Memory B cell (primary cell): ENCODE data around the gene EFS.
A peak's percentile ranks its signal among the peaks of the same experiment; 100 is the strongest.
"Not testable (repeated sequence)": the region's sequence is repeated elsewhere in the genome, so short reads cannot be mapped to it uniquely, and the experiment has no call there.

ENCODE experiments used
- ATAC-seq: fragments of 150-1000 bp; cut with Tn5 transposase; 2 replicates; pipeline ENCODE4 v1.10.0; 2021; ENCODE audit warnings: low read depth, mild to moderate bottlenecking, moderate library complexity
- DNase-seq, 2 donors: peaks; one replicate each; pipeline ENCODE4 v3.0.0; 2022; ENCODE audit warnings: low spot score in 2 of 2
- H3K27ac Mint-ChIP-seq: one replicate; pipeline ENCODE4 v1.8.0; 2022; ENCODE audit warnings: mild to moderate bottlenecking, moderate library complexity, mixed read lengths
- H3K27me3 Mint-ChIP-seq: one replicate; pipeline ENCODE4 v1.8.0; 2022; ENCODE audit warnings: mixed read lengths
- H3K36me3 Mint-ChIP-seq: one replicate; pipeline ENCODE4 v1.8.0; 2022; ENCODE audit warnings: mild to moderate bottlenecking, mixed read lengths
- H3K4me1 Mint-ChIP-seq: one replicate; pipeline ENCODE4 v1.8.0; 2022; ENCODE audit warnings: mixed read lengths
- H3K4me3 Mint-ChIP-seq: one replicate; pipeline ENCODE4 v1.8.0; 2022; ENCODE audit warnings: mild to moderate bottlenecking, moderate library complexity, mixed read lengths
- H3K9me3 Mint-ChIP-seq: one replicate; pipeline ENCODE4 v1.8.0; 2022; ENCODE audit warnings: mixed read lengths

The EFS gene

DNA sequence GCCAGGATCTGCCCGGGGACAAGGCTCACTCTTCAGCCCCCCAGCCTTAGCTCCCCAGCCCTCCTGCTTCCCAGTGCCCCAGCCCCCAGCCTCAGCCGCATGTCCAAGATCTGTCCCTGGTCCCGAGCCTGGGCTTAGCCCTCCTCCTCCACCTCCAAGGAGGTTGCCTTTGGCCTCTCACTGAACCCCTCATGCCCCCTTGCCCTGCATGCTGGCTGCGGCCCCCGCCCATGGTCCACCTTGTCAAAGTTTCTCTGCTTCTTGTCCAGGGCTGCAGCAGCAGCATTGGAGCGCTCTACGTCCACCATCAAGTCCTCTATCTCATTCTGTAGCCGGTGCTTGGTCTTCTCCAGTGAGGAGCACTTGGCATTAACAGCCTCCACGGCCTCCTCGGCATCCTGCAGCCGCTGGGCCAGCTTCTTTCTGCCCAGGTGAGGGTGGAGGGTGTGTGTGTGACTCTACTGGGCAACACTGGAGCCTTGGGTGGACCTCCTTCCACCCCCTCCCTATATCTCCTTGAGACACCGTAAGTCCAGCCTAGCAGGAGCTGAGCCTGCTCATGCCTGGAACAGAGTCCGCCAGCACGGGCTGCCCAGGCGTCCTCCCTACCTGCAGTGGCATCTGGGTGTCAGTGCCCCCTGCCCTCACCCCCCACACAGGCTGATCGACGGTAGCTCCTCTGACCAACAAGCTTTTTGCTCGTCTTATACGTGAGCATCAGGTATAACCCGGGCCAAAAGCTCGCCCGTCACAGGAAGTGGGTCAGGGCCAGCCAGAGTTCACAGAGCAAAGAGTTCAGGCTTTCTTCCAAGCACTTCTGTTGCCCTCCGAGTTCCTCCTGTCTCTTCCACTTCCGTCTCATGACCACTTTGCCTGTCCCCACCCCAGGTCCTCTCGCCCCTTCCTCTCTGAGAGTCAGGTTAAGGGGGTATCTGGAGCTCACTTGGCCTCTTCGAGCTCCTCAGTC lies 23.2 kb upstream of the EFS start:
- Mint-ChIP-seq H3K36me3 (no peaks in the 10 kb centered on the region), H3K4me3 (no peak overlapping the region), H3K27me3 (peaks cover 21% of the 10 kb centered on the region), H3K27ac (no peak overlapping the region), H3K9me3 (no peaks in the 10 kb centered on the region), H3K4me1 (no peaks in the 10 kb centered on the region)
- DNase-seq: no peak
- ATAC-seq: no peak

DNA sequence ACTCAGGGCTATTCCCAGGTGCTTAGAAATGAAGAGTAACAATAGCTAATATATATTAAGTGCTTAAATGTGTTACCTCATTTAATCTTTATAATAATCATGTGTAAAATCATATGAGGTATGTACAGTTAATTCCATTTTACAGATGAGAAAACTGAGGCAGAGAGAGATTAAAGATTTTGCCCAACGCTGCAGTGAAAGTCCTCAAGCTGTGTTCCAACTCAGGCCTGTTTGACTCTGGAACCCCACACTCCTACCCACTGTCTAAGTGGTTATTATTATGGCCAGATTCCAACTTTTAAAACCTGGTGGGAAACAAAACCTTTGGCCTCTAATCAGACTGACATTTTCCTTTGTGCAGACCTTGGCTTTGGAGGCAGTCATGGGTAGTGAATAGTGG lies 22.0 kb upstream of the EFS start:
- no peak for DNase-seq
- Mint-ChIP-seq H3K27ac (no peak overlapping the region), H3K4me1 (no peaks in the 10 kb centered on the region), H3K27me3 (peaks cover 18% of the 10 kb centered on the region), H3K9me3 (no peaks in the 10 kb centered on the region), H3K36me3 (no peaks in the 10 kb centered on the region), H3K4me3 (no peak overlapping the region)
- no peak for ATAC-seq

GRCh38 chr14:23386266-23386657 lies 21.3 kb upstream of the EFS start:
- H3K27me3 Mint-ChIP-seq: peaks cover 23% of the 10 kb centered on the region
- H3K4me1 Mint-ChIP-seq: not testable (repeated sequence)

DNA sequence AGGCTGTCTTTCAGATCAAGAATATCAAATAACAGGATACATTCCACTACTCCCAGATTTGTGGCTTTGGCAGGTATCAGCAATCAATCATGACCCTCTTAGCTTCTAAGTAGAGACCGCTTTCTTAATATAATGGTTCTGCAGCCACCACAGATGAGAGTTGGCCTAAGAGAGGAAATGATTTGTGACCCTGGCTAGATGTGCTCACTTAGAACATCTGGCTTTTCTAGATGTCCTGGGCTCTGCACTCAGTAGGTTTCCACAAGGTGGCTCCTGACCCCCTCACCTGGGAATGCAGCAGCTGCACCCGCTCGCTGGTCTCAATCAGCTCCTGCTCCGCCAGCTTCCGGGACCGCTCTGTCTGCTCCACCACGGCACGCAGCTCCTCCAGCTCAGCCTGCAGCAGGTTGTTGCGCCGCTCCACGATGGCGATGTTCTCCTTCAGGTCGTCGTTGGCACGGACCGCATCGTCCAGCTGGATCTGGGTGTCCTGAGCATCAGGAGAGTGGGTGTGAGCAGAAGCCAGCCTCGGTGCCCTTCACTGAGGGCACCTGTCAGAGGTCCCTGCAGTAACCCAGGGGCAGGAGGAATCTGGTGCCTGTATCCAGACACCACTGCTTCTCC lies 20.8 kb upstream of the EFS start:
- H3K4me1 Mint-ChIP-seq: no peaks in the 10 kb centered on the region
- no peak for ATAC-seq
- H3K36me3 Mint-ChIP-seq: no peaks in the 10 kb centered on the region
- H3K27ac Mint-ChIP-seq: no peak overlapping the region
- peaks cover 25% of the 10 kb centered on the region for H3K27me3 Mint-ChIP-seq
- H3K4me3 Mint-ChIP-seq: no peak overlapping the region
- H3K9me3 Mint-ChIP-seq: no peaks in the 10 kb centered on the region
- no peak for DNase-seq

More at GRCh38 chr14:23386266-23386657, 21.3 kb upstream of the EFS start:
- not testable (repeated sequence) for H3K9me3 Mint-ChIP-seq, H3K36me3 Mint-ChIP-seq, H3K27ac Mint-ChIP-seq, H3K4me3 Mint-ChIP-seq, ATAC-seq, DNase-seq

DNA sequence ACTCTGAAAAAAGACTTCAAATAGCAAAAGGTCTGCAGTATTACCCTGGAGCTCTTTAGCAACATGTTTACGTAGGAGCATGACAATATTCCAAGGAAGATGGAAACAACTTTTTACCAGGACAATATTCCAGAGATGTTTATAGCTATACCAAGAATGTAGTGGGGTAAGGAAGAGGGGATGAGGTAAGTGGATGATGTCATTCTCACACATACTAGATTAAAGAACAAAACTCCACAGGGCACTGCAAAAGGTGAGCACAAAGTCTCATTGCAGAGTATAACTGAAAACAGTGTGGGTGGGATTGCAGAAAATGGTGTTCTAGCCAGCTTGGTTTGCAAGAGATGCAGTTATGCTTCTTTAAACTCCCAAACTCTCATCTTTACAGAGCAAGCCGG lies 20.3 kb upstream of the EFS start:
- H3K36me3 Mint-ChIP-seq: no peaks in the 10 kb centered on the region
- DNase-seq: no peak
- no peaks in the 10 kb centered on the region for H3K4me1 Mint-ChIP-seq
- H3K27me3 Mint-ChIP-seq: peaks cover 27% of the 10 kb centered on the region
- H3K9me3 Mint-ChIP-seq: no peaks in the 10 kb centered on the region
- H3K27ac Mint-ChIP-seq: no peak overlapping the region
- no peak overlapping the region for H3K4me3 Mint-ChIP-seq
- ATAC-seq: no peak

DNA sequence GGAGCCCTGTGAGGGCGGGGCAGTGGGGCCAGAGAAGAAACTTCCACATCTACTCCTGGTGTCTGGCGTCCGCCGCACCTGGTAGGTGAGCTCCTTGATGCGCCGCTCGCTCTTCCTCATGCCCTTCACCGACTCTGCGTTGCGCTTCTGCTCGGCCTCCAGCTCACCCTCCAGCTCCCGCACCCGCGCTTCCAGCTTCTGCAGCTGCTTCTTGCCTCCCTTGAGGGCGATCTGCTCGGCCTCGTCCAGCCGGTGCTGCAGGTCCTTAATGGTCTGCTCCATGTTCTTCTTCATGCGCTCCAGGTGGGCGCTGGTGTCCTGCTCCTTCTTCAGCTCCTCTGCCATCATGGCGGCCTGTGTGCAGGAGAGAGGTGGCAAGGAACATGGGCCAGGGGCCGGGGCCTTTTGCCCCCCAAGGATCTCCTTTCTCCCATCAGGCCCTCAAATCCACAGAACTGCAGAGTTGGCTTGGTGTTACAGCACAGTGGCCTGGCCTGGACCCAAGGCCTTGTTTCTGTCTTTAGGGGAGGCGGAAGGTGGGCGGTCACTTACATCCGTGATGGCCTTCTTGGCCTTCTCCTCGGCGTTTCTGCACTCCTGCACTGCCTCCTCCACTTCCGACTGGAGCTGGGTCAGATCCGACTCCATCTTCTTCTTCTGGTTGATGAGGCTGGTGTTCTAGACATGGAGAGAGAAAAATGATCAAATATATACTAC lies 19.6 kb upstream of the EFS start:
- Mint-ChIP-seq H3K4me1 (no peaks in the 10 kb centered on the region), H3K9me3 (no peaks in the 10 kb centered on the region), H3K27me3 (peaks cover 24% of the 10 kb centered on the region), H3K4me3 (no peak overlapping the region), H3K27ac (no peak overlapping the region), H3K36me3 (no peaks in the 10 kb centered on the region)
- DNase-seq (no peak), ATAC-seq (no peak)

- DNase-seq: no peak
- Mint-ChIP-seq H3K9me3 (no peaks in the 10 kb centered on the region), H3K36me3 (no peaks in the 10 kb centered on the region), H3K27ac (no peak overlapping the region), H3K27me3 (peaks cover 21% of the 10 kb centered on the region), H3K4me1 (no peaks in the 10 kb centered on the region), H3K4me3 (no peak overlapping the region)
- ATAC-seq: no peak
Measured at GRCh38 chr14:23382731-23383440, 17.9 kb upstream of the EFS start.

DNA sequence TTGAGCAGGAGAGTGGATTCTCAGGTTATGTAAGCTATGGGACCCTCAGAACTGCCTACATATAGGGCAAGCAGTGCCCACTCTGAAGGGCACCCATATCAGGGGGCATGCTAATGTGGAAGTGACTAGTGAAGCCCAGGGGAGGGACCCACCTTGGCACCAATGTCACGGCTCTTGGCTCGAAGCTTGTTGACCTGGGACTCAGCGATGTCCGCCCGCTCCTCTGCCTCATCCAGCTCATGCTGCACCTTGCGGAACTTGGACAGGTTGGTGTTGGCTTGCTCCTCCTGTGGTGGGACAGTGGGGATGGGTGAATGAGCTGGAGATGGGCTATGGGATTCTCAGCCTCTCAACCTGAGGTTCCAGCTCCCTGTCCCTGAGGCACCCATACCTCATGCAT lies 17.3 kb upstream of the EFS start:
- no peak for DNase-seq
- Mint-ChIP-seq H3K4me1 (no peaks in the 10 kb centered on the region), H3K4me3 (no peak overlapping the region), H3K36me3 (no peaks in the 10 kb centered on the region), H3K27me3 (peaks cover 21% of the 10 kb centered on the region), H3K27ac (no peak overlapping the region), H3K9me3 (no peaks in the 10 kb centered on the region)
- ATAC-seq: no peak

- no peak overlapping the region for H3K27ac Mint-ChIP-seq
- no peaks in the 10 kb centered on the region for H3K36me3 Mint-ChIP-seq
- no peaks in the 10 kb centered on the region for H3K4me1 Mint-ChIP-seq
- no peak overlapping the region for H3K4me3 Mint-ChIP-seq
- peaks cover 19% of the 10 kb centered on the region for H3K27me3 Mint-ChIP-seq
- no peak for DNase-seq
- ATAC-seq: no peak
- no peaks in the 10 kb centered on the region for H3K9me3 Mint-ChIP-seq
Measured at GRCh38 chr14:23381871-23382270, 16.9 kb upstream of the EFS start.

- Mint-ChIP-seq H3K4me3 (no peak overlapping the region), H3K4me1 (no peaks in the 10 kb centered on the region), H3K27me3 (peaks cover 19% of the 10 kb centered on the region), H3K36me3 (no peaks in the 10 kb centered on the region), H3K9me3 (no peaks in the 10 kb centered on the region), H3K27ac (no peak overlapping the region)
- ATAC-seq: no peak
- DNase-seq: no peak
Measured at GRCh38 chr14:23380976-23381375, 16.0 kb upstream of the EFS start.

DNA sequence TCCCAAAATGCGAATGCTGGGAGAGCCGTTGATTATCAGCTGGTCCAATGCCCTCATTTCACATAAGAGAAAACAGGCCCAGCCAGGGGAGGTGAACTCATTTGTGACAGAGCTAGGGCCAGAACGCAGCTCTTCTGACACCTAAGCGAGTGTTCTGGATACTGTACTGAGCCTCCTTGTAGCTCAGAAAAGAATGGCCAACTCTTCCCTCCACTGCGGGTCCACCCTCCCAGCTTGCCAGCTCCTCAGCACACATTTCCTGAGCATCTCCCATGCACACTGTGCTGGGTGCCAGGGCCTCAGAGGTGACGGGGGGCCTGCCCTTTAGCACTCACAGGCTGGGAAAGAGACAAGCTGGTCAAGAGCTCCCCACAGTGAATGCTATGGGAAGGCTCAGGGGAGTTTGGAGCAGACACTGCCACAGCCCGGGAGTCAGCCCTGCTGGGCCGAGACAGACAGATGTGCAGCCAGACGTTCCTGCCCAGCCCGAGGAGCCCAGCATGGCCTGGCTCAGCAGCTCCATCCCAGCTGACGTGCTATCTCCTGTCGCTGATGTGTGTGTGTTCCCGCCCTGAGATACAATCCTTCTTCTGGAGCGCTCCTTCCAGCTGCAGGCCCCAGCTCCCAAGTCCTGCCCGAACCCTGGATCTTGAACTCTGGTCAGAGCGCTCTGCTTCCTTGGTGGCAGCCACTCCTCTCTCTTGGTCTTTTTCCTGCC lies 15.4 kb upstream of the EFS start:
- DNase-seq: no peak
- H3K27me3 Mint-ChIP-seq: peaks cover 17% of the 10 kb centered on the region
- no peaks in the 10 kb centered on the region for H3K4me1 Mint-ChIP-seq
- ATAC-seq: peak; percentile 10
- H3K9me3 Mint-ChIP-seq: no peaks in the 10 kb centered on the region
- no peak overlapping the region for H3K4me3 Mint-ChIP-seq
- no peak overlapping the region for H3K27ac Mint-ChIP-seq
- no peaks in the 10 kb centered on the region for H3K36me3 Mint-ChIP-seq

GRCh38 chr14:23379366-23380196 lies 14.6 kb upstream of the EFS start:
- DNase-seq: peak; percentile 66 to 68
- H3K27ac Mint-ChIP-seq: no peak overlapping the region
- ATAC-seq: peak; percentile 89
- H3K9me3 Mint-ChIP-seq: no peaks in the 10 kb centered on the region
- peaks cover 15% of the 10 kb centered on the region for H3K27me3 Mint-ChIP-seq
- no peaks in the 10 kb centered on the region for H3K36me3 Mint-ChIP-seq
- H3K4me1 Mint-ChIP-seq: no peaks in the 10 kb centered on the region
- no peak overlapping the region for H3K4me3 Mint-ChIP-seq
